ENCODE results near the gene ZNF683. TPM values are rescaled to one million over a fixed set of nuclear protein-coding genes. Genes with fewer than 3 reads are reported as not detected.
A peak's percentile ranks its signal among the peaks of the same experiment; 100 is the strongest.
"Not testable (repeated sequence)": the region's sequence is repeated elsewhere in the genome, so short reads cannot be mapped to it uniquely, and the experiment has no call there.

ZNF683 gene
- total RNA-seq, 1 donor from 2014 or later = not detected

DNA sequence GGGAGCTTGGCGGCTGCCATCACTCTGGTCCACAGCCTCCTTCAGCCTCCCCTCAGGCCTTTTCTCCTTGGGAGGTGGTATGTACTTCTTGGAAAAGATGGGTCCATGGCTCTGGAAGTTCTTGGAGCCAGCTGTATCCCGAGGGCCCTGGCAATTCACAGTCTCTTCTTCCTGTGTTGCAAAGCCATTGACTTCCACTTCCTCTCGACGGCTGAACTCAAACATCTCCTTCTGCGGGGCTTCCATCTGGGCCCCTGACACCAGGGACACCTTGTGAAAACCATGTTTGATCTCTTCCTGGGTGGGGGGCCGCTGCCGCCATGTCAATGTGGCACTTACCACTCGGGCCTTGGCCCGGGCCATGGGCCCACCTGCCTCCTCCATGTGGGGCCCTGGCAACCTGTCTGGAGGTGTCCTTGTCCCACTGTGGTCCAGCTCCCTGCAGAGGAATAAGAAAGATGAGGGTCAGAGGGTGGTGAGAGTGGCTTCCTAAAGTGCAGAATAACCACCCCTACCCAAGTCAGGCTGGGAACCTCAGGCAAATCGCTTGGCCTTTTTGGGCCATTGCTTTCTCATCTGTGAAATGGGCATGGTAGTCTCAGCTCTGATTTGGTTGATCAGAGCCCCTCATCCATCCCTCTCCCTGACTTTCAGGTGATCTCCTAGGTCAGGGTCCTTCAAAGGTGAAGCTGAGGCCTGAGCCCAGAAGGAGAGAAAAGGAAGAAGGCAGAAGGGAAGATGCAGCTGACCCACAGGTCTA lies 26.1 kb downstream of the ZNF683 start:
- intact Hi-C loops (cut with DNase I) = no loop called here
- DNase-seq (ENCODE audit: low spot score) = no peak

DNA sequence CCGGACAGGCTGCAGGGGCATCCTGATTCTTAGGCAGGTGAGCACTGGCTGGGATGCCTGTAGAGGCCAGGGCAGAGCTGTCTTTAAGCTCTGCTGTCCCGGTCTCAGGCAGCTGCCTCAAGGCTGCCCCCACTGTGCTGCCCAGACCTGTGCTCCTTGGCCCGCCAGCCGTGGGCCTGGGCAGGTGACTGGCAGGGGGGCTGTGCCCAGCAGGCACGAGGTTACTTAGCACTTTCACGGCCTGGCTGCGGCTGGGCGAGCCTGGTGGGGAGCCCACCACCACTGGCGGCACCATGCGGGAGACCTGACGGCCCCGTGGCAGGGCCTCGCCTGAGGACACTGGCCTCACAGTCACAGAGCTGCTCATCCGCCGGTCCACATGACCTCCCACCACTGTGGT lies 26.8 kb downstream of the ZNF683 start:
- intact Hi-C loops (cut with DNase I) = no loop called here
- no peak for DNase-seq (ENCODE audit: low spot score)

DNA sequence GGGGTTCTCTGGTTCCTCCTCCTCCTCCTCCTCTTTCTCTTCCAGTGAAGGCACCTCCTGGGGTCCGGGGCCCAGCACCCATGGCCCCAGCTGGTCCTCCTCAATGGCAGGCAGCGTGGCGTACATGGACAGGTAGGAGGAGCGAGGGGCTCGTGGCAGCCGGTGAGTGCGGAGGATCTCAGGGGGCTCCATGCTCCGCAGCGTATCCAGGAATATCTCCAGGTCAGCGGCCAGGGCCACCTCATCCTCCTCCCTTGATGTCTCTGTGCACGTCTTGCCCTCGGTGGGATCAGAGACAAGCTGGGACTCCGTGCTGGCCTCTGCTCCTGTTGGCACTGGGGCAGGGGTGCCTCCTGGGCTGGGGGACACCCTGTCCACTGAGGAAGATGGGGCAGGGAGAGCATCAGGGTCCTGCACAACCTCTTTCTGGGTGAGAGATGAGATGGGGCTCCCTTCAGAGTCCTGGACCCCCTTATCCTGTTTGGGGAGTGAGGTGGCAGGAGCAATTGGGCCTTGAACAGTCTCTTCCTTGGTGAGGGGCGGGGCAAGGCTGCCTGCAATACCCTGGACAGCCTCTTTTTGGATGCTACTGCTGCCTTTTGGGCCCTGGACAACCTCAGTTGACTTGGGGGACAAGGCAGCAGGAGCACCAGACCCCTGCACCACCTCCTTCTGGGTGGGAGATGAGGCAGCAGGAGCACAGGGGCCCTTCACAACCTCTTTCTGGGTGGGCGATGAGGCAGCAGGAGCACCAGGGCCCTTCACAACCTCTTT lies 28.2 kb downstream of the ZNF683 start:
- DNase-seq (ENCODE audit: low spot score) = no peak
- intact Hi-C loops (cut with DNase I) = no loop called here

DNA sequence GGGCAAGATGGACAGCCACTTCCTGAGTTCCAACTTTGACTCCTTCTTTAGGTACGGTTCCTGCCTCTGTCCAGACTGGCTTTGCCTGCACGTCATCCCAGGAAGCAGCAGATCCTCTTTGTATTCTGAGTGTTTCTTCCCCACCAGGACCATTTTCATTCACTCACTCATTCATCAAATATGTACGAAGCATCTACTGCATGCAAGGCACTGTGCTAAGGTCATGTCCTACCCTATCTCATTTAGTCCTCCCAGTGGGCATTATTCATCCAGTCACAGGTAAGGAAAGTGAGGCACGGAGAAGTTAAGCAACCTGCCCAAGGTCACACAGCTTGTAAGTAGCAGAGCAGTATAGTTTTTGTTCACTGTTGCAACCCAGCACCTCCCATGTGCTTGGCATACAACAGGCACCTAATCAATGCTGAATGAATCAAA lies 32.5 kb downstream of the ZNF683 start:
- intact Hi-C loops (cut with DNase I) = no loop called here
- no peak for DNase-seq (ENCODE audit: low spot score)

DNA sequence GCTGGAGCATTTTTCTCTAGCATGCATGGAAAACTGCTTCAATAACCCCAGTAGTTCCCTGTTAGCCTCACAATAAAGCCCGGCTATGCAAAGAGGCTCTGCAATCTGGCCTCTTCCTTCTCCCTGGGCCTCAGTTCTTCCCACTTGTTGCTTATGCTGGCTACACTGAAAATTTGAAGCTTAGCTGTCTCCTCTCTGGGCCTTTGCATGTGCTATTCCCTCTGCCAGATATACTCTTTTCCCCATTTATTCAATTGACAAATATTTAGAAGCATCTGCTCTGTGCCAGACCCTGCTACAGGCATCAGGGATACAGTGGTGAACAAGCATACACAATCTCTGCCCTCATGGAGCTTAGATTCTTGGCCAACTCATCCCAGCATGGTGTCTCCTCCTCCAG lies 33.9 kb downstream of the ZNF683 start:
- DNase-seq (ENCODE audit: low spot score) = no peak
- intact Hi-C loops (cut with DNase I) = no loop called here

DNA sequence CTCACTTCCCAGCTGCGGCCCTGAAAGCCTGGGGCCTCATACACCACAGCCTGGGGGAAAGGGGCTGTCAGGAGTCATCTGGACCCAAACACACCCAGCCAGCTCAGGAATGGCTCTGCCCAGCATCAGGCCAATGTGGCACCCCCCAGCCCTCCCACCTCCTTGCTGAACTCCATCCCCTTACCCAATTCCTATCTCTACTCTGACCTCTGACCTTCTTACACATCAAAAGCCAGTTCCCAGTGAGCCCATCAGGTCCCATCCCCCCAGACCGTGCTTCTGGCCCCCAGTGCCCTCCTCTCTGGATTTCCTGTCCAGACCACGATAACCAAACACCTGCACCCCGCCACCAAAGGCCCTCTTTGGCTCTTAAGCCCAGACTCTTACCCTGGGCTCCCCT lies 34.9 kb downstream of the ZNF683 start:
- intact Hi-C loops (cut with DNase I) = no loop called here
- no peak for DNase-seq (ENCODE audit: low spot score)

DNA sequence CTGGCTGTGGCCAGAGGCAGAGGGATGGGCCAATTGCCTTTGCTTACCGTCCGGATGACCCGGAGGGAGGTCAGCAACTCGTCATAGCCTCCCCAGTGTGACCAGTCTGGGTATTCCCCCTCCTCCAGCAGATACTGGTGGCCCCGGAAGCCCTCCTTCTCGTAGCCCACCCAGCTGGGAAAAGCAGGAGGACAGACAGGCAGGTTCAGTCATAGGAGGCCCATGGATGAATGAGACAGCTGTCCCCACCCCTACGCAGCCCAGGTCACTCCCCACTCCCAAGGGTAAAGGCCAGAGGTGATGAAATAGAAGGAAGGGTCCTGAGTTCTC lies 35.4 kb downstream of the ZNF683 start:
- DNase-seq (ENCODE audit: low spot score) = no peak
- intact Hi-C loops (cut with DNase I) = no loop called here

DNA sequence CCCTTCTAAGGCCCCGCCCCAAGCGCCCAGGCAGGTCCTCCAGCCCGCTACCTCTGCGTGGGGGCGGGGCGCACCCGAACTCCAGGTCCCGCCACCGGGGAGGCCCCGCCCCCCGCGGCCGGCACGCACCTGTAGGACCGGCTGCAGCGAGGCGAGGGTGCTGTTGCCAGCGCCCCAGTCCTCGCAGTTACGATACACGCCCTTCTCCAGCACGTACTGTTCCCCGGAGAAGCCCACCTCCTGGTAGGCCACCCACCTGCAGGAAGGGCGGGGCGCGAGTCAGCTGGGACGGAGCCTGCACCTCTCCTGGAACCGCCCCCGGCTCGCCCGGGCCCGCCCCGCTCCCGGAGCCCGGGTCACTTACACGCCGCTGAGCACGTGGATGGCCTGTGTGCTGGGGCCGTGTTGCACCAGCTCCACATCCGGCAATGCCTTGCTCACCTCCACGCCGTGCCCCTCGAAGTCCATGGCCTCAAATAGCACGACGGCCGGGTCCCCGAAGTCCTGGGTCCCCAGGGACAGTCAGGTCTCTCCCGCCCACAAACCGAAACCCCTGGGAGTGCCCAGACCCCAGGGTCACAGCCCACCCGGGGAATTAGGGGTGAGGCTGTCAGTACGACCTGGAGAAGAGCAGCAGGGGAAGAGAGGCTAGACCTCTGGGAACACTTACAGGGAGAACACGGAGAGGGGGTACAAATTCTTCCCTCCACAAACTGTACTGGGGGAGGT lies 35.9 kb downstream of the ZNF683 start:
- peak; percentile 92 for DNase-seq (ENCODE audit: low spot score)
- intact Hi-C loops (cut with DNase I) = no loop called here

DNA sequence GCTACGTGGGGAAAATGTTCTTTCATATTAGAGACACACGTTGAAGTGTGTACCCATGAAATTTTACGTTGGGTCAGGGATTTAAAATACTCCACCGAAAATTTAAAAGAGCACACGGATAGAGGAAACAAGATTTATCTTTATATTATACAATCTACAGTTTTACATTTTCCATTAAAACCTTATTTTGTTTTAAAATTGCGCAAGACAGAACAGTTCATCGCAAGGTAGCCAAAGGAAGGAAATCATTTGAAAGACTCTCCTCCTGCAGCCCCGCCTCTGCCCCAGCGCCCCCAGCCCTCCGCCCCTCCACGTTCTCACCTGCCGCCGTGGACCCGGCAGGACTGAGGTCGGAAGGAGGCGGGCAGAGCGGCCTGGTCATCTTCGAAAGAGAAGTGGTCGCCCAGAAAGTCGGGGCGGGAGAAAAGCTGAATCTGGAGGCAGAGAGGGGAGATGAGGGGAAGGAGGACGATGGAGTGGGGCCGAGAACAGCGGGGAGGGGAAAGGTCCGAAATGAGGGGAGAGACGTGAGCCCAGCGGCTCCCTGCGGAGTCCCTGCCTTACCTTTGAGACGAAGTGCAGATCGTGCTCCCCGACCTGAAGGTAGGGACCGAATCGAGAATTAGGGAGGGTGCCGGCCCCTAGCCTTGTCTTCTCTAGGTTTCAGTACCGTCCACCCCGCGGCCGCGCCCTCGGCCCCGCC lies 36.6 kb downstream of the ZNF683 start:
- intact Hi-C loops (cut with DNase I) = no loop called here
- no peak for DNase-seq (ENCODE audit: low spot score)

DNA sequence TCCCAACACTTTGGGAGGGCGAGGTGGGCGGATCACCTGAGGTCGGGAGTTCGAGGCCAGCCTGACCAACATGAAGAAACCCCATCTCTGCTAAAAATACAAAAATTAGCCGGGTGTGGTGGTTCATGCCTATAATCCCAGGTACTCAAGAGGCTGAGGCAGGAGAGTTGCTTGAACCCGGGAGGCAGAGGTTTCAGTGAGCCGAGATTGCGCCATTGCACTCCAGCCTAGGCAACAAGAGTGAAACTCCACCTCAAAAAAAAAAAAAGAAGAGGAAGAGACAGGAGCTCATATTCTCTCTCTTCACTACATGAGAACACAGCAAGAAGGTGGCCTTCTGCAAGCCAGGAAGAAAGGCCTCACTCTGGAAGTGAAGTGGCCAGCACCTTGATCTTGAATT lies 39.2 kb downstream of the ZNF683 start:
- intact Hi-C loops (cut with DNase I) = not testable (repeated sequence)

DNA sequence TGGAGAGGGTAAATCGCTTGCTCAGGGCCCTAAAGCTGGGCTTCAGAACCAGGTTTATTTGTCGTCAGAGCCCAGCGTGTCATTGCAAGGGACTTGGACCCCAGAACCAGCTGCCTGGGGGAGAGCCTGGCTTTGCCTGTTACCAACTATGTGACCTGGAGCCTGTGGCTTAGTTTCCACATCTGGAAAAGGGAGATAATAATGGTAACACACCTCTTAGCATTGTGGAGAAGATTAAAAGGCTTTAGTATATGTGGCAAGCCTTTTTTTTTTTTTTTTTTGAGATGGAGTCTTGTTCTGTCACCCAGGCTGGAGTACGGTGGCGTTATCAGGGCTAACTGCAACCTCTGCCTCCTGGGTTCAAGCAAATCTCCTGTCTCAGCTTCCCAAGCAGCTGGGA lies 42.3 kb downstream of the ZNF683 start:
- no peak for DNase-seq (ENCODE audit: low spot score)
- intact Hi-C loops (cut with DNase I) = no loop called here

More for the DNA sequence above, 39.2 kb downstream of the ZNF683 start:
- not testable (repeated sequence) for DNase-seq (ENCODE audit: low spot score)

DNA sequence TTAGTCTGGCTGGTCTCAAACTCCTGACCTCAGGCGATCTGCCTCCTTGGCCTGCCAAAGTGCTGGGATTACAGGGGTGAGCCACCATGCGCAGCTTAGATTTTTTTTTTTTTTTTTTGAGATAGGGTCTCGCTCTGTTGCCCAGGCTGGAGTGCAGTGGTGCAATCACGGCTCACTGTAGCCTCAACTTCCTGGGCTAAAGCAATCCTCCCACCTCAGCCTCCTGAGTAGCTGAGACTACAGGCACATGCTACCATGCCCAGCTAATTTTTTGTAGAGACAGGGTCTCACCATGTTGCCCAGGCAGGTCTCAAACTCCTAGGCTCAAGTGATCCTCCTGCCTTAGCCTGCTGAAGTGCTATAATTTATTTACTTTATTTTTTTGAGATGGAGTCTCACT lies 43.2 kb downstream of the ZNF683 start:
- intact Hi-C loops (cut with DNase I) = loop anchor here (10.0 kb wide), 1 partner anchor 295 kb away; no protein-coding TSS in a partner anchor
- not testable (repeated sequence) for DNase-seq (ENCODE audit: low spot score)

DNA sequence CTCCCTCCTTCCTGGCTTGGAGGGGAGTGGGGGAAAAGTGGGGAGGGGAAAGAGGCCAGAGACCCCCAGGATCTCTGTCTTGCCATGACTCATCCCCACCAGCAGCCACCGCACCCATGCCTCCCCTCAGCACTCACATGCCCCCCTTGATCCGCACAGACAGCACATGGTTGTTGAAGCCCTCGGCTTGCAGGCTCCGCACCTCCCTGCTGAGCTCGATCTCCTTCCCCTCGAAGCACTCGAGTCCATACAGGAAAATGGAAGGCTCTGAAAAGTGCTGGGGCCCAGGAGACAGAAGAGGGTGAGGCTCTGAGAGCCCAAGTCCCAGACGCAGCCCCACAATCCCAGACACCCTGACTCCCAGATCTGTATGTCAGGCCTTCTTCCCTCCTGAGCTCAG lies 44.0 kb downstream of the ZNF683 start:
- intact Hi-C loops (cut with DNase I) = loop anchor here (10.0 kb wide), 1 partner anchor 294 kb away; no protein-coding TSS in a partner anchor
- DNase-seq (ENCODE audit: low spot score) = no peak

DNA sequence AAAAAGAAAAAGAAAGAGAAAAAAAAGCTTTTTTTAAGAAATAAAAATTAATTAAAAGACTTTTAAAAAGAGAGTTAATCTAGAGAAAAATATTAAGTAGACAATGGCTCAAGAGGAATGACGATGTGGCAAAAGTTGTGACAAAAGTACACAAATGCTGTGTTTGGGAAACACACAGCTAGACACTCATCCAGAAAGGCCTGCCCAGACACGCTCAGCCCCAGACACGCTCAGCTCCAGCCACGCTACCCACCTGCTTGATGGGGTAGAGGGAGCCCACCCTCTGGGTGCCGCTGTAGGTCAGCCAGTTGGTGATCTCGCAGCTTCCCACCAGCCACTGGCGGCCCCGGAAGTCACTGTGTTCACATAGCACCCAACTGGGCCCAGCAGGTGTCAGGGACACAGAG lies 44.6 kb downstream of the ZNF683 start:
- intact Hi-C loops (cut with DNase I) = loop anchor here (10.0 kb wide), 1 partner anchor 293 kb away; no protein-coding TSS in a partner anchor
- no peak for DNase-seq (ENCODE audit: low spot score)

DNA sequence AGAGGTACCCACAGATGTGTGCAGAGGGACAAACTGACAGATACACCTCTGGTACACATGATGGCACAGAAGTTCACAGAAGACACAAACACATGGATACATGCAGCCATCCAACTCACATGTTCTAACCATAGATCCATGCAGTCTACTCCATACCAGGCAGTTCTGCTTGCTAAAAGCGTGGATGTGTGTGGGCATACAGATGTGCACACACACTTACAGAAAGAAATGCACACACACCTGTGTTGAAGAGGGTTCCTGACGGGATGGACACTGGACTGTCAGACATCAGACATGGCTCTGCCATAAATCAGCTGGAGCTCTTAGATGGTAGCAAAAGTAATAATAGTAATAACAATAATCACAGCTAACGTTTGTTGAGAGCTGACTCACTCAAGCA lies 48.0 kb downstream of the ZNF683 start:
- intact Hi-C loops (cut with DNase I) = loop anchor here (5.0 to 10.0 kb wide), 3 partner anchors 157 to 290 kb away; partner anchors contain the start of genes C1orf232 and ZNF593
- DNase-seq (ENCODE audit: low spot score) = no peak

DNA sequence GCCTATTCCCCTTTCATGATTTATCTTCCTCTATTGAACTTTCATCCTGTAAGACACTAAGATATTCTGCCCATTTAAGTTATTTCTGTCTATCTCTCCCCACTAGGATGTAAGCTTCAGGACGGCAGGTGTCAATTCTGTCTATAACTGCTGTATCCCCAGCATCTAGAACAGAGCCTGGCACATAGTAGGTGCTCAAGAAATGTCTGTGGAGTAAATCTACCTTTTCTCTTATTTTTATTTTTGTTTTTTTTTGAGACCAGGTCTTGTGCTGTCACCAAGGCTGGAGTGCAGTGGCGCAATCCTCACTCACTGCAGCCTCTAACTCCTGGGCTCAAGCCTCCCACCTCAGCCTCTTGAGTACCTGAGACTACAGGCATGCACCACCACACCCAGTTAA lies 49.2 kb downstream of the ZNF683 start:
- intact Hi-C loops (cut with DNase I) = loop anchor here (5.0 to 10.0 kb wide), 3 partner anchors 156 to 289 kb away; partner anchors contain the start of genes C1orf232 and ZNF593
- no peak for DNase-seq (ENCODE audit: low spot score)

DNA sequence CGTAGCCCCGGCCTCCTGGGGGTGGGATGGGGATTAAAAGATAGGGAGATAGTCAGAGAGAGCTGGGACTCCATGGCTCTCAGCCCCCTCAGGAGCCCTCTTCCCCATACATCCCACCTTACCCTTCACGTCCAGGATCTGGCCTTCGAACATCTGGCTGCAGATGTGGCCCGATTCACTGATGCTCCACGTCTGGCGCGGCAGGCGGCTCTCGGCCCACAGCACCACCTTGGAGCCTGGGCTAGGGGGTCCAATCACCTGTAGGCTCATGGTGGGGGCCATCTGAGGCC lies 50.6 kb downstream of the ZNF683 start:
- intact Hi-C loops (cut with DNase I) = loop anchor here (5.0 to 10.0 kb wide), 3 partner anchors 155 to 287 kb away; partner anchors contain the start of genes C1orf232 and ZNF593
- DNase-seq (ENCODE audit: low spot score) = no peak

DNA sequence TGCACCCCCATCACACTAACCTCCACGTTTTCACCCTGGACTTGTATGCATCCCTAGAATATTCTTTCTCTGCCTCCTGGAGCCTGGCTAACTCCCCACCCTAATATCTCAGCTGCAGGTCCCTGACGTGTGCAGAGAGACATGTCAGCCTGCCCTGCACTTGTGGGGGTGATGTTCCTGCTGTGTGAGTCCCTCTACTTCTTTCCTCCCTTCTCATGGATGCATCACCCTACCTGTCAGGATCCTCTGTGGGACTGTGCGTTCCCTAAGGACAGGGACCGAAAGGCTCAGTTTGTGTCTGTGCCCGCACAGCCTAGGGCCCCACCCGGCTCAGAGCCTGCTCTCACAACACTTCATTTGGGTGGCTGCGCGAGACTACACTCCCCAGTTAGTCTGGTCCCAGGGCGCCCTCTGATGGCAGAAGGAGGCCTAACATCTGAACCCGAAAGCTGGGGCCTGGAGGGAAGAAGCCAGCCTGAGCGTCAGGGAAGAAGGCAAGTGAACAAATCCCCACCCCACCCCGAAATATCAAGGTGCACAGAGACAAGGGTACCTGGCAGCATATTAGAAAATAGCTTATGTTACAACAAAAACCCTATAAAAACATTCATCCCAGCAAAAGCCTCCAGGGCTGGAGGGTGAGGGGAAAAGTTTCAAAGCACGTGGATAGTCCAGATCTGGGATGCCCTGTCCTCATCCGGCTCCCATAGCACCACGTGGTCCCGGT lies 51.1 kb downstream of the ZNF683 start:
- intact Hi-C loops (cut with DNase I) = loop anchor here (1.0 to 10.0 kb wide), 5 partner anchors 34 to 287 kb away; partner anchors contain the start of genes C1orf232 and ZNF593
- DNase-seq (ENCODE audit: low spot score) = peak; percentile 96

DNA sequence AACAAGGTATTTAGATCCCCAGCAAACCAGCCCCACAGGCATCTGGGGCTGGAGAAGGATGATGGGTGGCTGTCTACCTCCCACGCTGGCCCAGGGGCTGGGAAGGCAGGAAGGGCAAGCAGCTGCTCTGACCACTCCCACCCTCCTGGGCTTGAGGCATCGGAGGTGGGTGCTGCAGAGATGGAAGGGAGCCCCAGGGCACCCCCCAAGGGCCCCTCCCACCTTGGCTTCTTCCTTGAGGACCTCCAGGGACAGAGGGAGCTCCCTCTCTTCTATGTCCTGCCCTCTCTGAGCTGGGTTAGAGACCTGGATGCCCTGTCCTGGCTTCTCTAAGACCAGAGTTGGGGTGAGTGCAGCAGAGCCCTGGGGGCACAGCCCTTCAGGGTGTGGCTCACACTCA lies 51.7 kb downstream of the ZNF683 start:
- intact Hi-C loops (cut with DNase I) = loop anchor here (1.0 to 10.0 kb wide), 5 partner anchors 34 to 286 kb away; partner anchors contain the start of genes C1orf232 and ZNF593
- DNase-seq (ENCODE audit: low spot score) = no peak

Data from cardiac septum (tissue), 1 donor.